Measurements from ENCODE around the gene PLVAP. TPM values are rescaled to one million over a fixed set of nuclear protein-coding genes. Genes with fewer than 3 reads are reported as not detected.

PLVAP gene
- total RNA-seq, 2 experiments from 2014 or later = not detected

- ChIA-PET CTCF (interaction anchor here (1.7 kb wide), 1 partner anchor 79 kb away, joined by 3 read pairs; the partner anchor contains the start of gene MVB12A), POLR2A (no interaction called here)
Measured at GRCh38 chr19:17340302-17340870, 36.8 kb downstream of the PLVAP start.

- ChIA-PET CTCF (interaction anchor here (0.7 kb wide), 1 partner anchor 892 kb away, joined by 3 read pairs; no protein-coding TSS in a partner anchor), POLR2A (interaction anchor here (0.7 kb wide), 1 partner anchor 23 kb away, joined by 3 read pairs; no protein-coding TSS in a partner anchor)
Measured at GRCh38 chr19:17339088-17339741, 37.9 kb downstream of the PLVAP start.

- POLR2A ChIA-PET = interaction anchor here (0.5 kb wide), 1 partner anchor 440 kb away, joined by 4 read pairs; no protein-coding TSS in a partner anchor
Measured at GRCh38 chr19:17338433-17339078, 38.6 kb downstream of the PLVAP start.

GRCh38 chr19:17337675-17338432 lies 39.3 kb downstream of the PLVAP start:
- ChIA-PET CTCF (interaction anchor here (0.6 kb wide), 1 partner anchor 20 kb away, joined by 3 read pairs; no protein-coding TSS in a partner anchor), POLR2A (interaction anchor here (0.5 to 1.7 kb wide), 3 partner anchors 29 to 440 kb away, joined by 4 read pairs; partner anchors contain the start of gene DDA1)

More at GRCh38 chr19:17338433-17339078, 38.6 kb downstream of the PLVAP start:
- CTCF ChIA-PET = no interaction called here

GRCh38 chr19:17336872-17337674 lies 40.1 kb downstream of the PLVAP start, which contains the start of gene GTPBP3:
Gene GTPBP3 (plus strand): TSS chr19:17337553. CDS start chr19:17337612, 59 bp downstream.
- ChIA-PET CTCF (interaction anchor here (0.6 kb wide), 1 partner anchor 19 kb away, joined by 3 read pairs; no protein-coding TSS in a partner anchor), POLR2A (interaction anchor here (0.6 to 1.7 kb wide), 2 partner anchors 28 to 83 kb away, joined by 3 to 4 read pairs; partner anchors contain the start of genes DDA1 and MVB12A)

GRCh38 chr19:17335575-17335974 lies 41.6 kb downstream of the PLVAP start:
- ChIA-PET CTCF (interaction anchor here (0.7 to 1.5 kb wide), 7 partner anchors 9 to 53 kb away, joined by 3 to 5 read pairs (median 3); partner anchors contain the start of genes DDA1 and MRPL34), POLR2A (interaction anchor here (0.5 to 1.4 kb wide), 3 partner anchors 26 to 83 kb away, joined by 3 to 4 read pairs (median 3); partner anchors contain the start of gene DDA1)

GRCh38 chr19:17334414-17335409 lies 42.4 kb downstream of the PLVAP start, which contains the start of gene ANO8:
Gene ANO8 (minus strand): TSS chr19:17334855. CDS start chr19:17334670, 185 bp downstream.
- ChIA-PET POLR2A (interaction anchor here (0.5 to 1.4 kb wide), 5 partner anchors 23 to 84 kb away, joined by 3 to 4 read pairs (median 3); partner anchors contain the start of genes BABAM1 and DDA1), CTCF (interaction anchor here (0.7 to 1.5 kb wide), 5 partner anchors 11 to 42 kb away, joined by 3 to 5 read pairs (median 3); partner anchors contain the start of genes DDA1 and MRPL34)

- POLR2A ChIA-PET = interaction anchor here (0.5 to 1.4 kb wide), 5 partner anchors 22 to 66 kb away, joined by 3 to 5 read pairs (median 3); partner anchors contain the start of genes BABAM1 and DDA1
- CTCF ChIA-PET = interaction anchor here (1.0 to 1.5 kb wide), 4 partner anchors 12 to 74 kb away, joined by 3 to 5 read pairs (median 4); partner anchors contain the start of gene DDA1
Measured at GRCh38 chr19:17333611-17334413, 43.3 kb downstream of the PLVAP start.

GRCh38 chr19:17332677-17333581 lies 44.2 kb downstream of the PLVAP start:
- ChIA-PET POLR2A (interaction anchor here (0.5 to 1.1 kb wide), 4 partner anchors 8 to 66 kb away, joined by 3 to 5 read pairs (median 3); partner anchors contain the start of gene BABAM1), CTCF (interaction anchor here (0.5 to 1.1 kb wide), 6 partner anchors 11 to 73 kb away, joined by 3 to 5 read pairs (median 4); partner anchors contain the start of gene DDA1)

GRCh38 chr19:17332360-17332676 lies 44.8 kb downstream of the PLVAP start:
- CTCF ChIA-PET = interaction anchor here (0.5 to 0.9 kb wide), 3 partner anchors 11 to 49 kb away, joined by 3 to 5 read pairs (median 3); no protein-coding TSS in a partner anchor
- POLR2A ChIA-PET = no interaction called here

- ChIA-PET CTCF (no interaction called here), POLR2A (interaction anchor here (1.0 kb wide), 1 partner anchor 12 kb away, joined by 5 read pairs; no protein-coding TSS in a partner anchor)
Measured at GRCh38 chr19:17331045-17331558, 46.0 kb downstream of the PLVAP start.

- CTCF ChIA-PET = no interaction called here
Measured at GRCh38 chr19:17330262-17331044, 46.7 kb downstream of the PLVAP start.

More at GRCh38 chr19:17330262-17331044, 46.7 kb downstream of the PLVAP start:
- POLR2A ChIA-PET = interaction anchor here (1.0 kb wide), 1 partner anchor 12 kb away, joined by 5 read pairs; no protein-coding TSS in a partner anchor
